Stimulated activated CD8-positive, alpha-beta memory T cell treated with anti-CD3 and anti-CD28 coated beads, Interleukin-15, amount 100 ng/mL, for 4 hours (primary cell): ENCODE measurements around the gene MAFB.

Experiments used
- DNase-seq, 2 donors: peaks; one replicate each; pipeline ENCODE4 v3.0.0-alpha.2; 2020; ENCODE audit warnings: low read depth in 2 of 2

MAFB gene

GRCh38 chr20:40659567-40659966, 29.5 kb downstream of the MAFB start:
- DNase-seq: no peak

GRCh38 chr20:40658509-40658908, 30.5 kb downstream of the MAFB start:
- DNase-seq: no peak

- DNase-seq: no peak
Measured at GRCh38 chr20:40657526-40657925, 31.5 kb downstream of the MAFB start.

- DNase-seq: no peak
Measured at GRCh38 chr20:40655451-40655850, 33.6 kb downstream of the MAFB start.

- no peak for DNase-seq
Measured at GRCh38 chr20:40654876-40655275, 34.2 kb downstream of the MAFB start.

GRCh38 chr20:40652441-40652987, 36.5 kb downstream of the MAFB start:
- no peak for DNase-seq

- no peak for DNase-seq
Measured at GRCh38 chr20:40651151-40651550, 37.9 kb downstream of the MAFB start.

GRCh38 chr20:40650707-40651106, 38.3 kb downstream of the MAFB start:
- no peak for DNase-seq

- DNase-seq: no peak
Measured at GRCh38 chr20:40648210-40649072, 40.6 kb downstream of the MAFB start.

GRCh38 chr20:40646813-40647212, 42.2 kb downstream of the MAFB start:
- no peak for DNase-seq

- DNase-seq: no peak
Measured at GRCh38 chr20:40646361-40646760, 42.7 kb downstream of the MAFB start.

GRCh38 chr20:40644863-40645262, 44.2 kb downstream of the MAFB start:
- DNase-seq: no peak

GRCh38 chr20:40643891-40644290, 45.1 kb downstream of the MAFB start:
- DNase-seq: no peak

GRCh38 chr20:40641809-40642208, 47.2 kb downstream of the MAFB start:
- DNase-seq: no peak

GRCh38 chr20:40641202-40641601, 47.8 kb downstream of the MAFB start:
- no peak for DNase-seq

- DNase-seq: no peak
Measured at GRCh38 chr20:40640667-40641066, 48.4 kb downstream of the MAFB start.

- no peak for DNase-seq
Measured at GRCh38 chr20:40639676-40640355, 49.2 kb downstream of the MAFB start.

GRCh38 chr20:40639132-40639531, 49.9 kb downstream of the MAFB start:
- no peak for DNase-seq

- no peak for DNase-seq
Measured at GRCh38 chr20:40638414-40638813, 50.6 kb downstream of the MAFB start.

- DNase-seq: no peak
Measured at GRCh38 chr20:40637176-40637575, 51.9 kb downstream of the MAFB start.

- DNase-seq: no peak
Measured at GRCh38 chr20:40636486-40636885, 52.5 kb downstream of the MAFB start.

GRCh38 chr20:40635971-40636370, 53.1 kb downstream of the MAFB start:
- DNase-seq: no peak
